Astrocyte of the cerebellum (primary cell): ENCODE results near the gene HIVEP3.

Experiments used
- DNase-seq: peaks from one replicate; pipeline ENCODE4 v3.0.0-alpha.2; 2011; ENCODE audit warnings: low read depth
- H3K4me3 ChIP-seq: 2 replicates; pipeline ENCODE4 v1.5.1; 2011; ENCODE audit warnings: mild to moderate bottlenecking, low read depth, low read length, moderate library complexity
- CTCF ChIP-seq: IDR thresholded peaks from 2 replicates; pipeline ENCODE4 v1.5.1; 2012; ENCODE audit warnings: low read length, low read depth, moderate library complexity, mild to moderate bottlenecking; ENCODE audit errors: missing control alignments
- in situ Hi-C: cut with HindIII; loops from 2 replicates; pipeline ENCODE4 v1.10.0; 2017; ENCODE audit warnings: low sequenced_read_pairs

The HIVEP3 gene

GRCh38 chr1:41507836-41508235 is 410.9 kb downstream of the HIVEP3 start:
- no peak for TF ChIP-seq CTCF
- no peak overlapping the region for H3K4me3 ChIP-seq
- in situ Hi-C loops = no loop called here
- DNase-seq = no peak

GRCh38 chr1:41507110-41507720 is 411.5 kb downstream of the HIVEP3 start:
- in situ Hi-C loops = no loop called here
- TF ChIP-seq CTCF = no peak
- DNase-seq = no peak
- H3K4me3 ChIP-seq = no peak overlapping the region

- peak; percentile 12 for DNase-seq
- in situ Hi-C loops = no loop called here
- no peak overlapping the region for H3K4me3 ChIP-seq
- no peak for TF ChIP-seq CTCF
These were observed 414.3 kb downstream of the HIVEP3 start for GRCh38 chr1:41504114-41505035.

- in situ Hi-C loops = no loop called here
- peak; percentile 16 for TF ChIP-seq CTCF
- peak; percentile 12 for DNase-seq
- H3K4me3 ChIP-seq = no peak overlapping the region
These were observed 415.1 kb downstream of the HIVEP3 start for GRCh38 chr1:41503538-41504113.

GRCh38 chr1:41502912-41503311 is 415.8 kb downstream of the HIVEP3 start:
- TF ChIP-seq CTCF = no peak
- no peak overlapping the region for H3K4me3 ChIP-seq
- in situ Hi-C loops = no loop called here
- DNase-seq = peak; percentile 11

GRCh38 chr1:41501581-41501980 is 417.1 kb downstream of the HIVEP3 start:
- no peak overlapping the region for H3K4me3 ChIP-seq
- no peak for TF ChIP-seq CTCF
- in situ Hi-C loops = no loop called here
- no peak for DNase-seq
